ENCODE data around the gene SH3PXD2A.

The SH3PXD2A gene

GRCh38 chr10:103877861-103878260 lies 22.5 kb upstream of the SH3PXD2A start:
- no peak for DNase-seq

GRCh38 chr10:103876155-103876554 lies 20.8 kb upstream of the SH3PXD2A start:
- DNase-seq: no peak

GRCh38 chr10:103874730-103875129 lies 19.4 kb upstream of the SH3PXD2A start:
- DNase-seq: no peak

GRCh38 chr10:103872137-103872931 lies 17.0 kb upstream of the SH3PXD2A start:
- DNase-seq: no peak

- no peak for DNase-seq
Observed at GRCh38 chr10:103871006-103871405, 15.6 kb upstream of the SH3PXD2A start.

- no peak for DNase-seq
Observed at GRCh38 chr10:103870516-103870915, 15.1 kb upstream of the SH3PXD2A start.

GRCh38 chr10:103869336-103869735 lies 14.0 kb upstream of the SH3PXD2A start:
- DNase-seq: no peak

GRCh38 chr10:103868200-103868599 lies 12.8 kb upstream of the SH3PXD2A start:
- DNase-seq: no peak

GRCh38 chr10:103861505-103861904 lies 6.1 kb upstream of the SH3PXD2A start:
- no peak for DNase-seq

GRCh38 chr10:103859161-103860086 lies 4.0 kb upstream of the SH3PXD2A start:
- DNase-seq: no peak

- no peak for DNase-seq
Observed at GRCh38 chr10:103858360-103858759, 3.0 kb upstream of the SH3PXD2A start.

- DNase-seq: no peak
Observed at GRCh38 chr10:103856797-103857170, 1.4 kb upstream of the SH3PXD2A start.

GRCh38 chr10:103855852-103856796 lies 748 bp upstream of the SH3PXD2A start:
- no peak for DNase-seq

- no peak for DNase-seq
Observed at GRCh38 chr10:103854686-103855391, 537 bp downstream of the SH3PXD2A start.

GRCh38 chr10:103854265-103854685 lies 1.1 kb downstream of the SH3PXD2A start:
- DNase-seq: no peak

GRCh38 chr10:103853428-103854264 lies 1.7 kb downstream of the SH3PXD2A start:
- no peak for DNase-seq

GRCh38 chr10:103852856-103853255 lies 2.5 kb downstream of the SH3PXD2A start:
- DNase-seq: no peak

GRCh38 chr10:103852189-103852711 lies 3.1 kb downstream of the SH3PXD2A start:
- no peak for DNase-seq

GRCh38 chr10:103851261-103851660 lies 4.1 kb downstream of the SH3PXD2A start:
- DNase-seq: no peak

- no peak for DNase-seq
Observed at GRCh38 chr10:103850572-103850895, 4.8 kb downstream of the SH3PXD2A start.
